AG04449 (cell line): ENCODE data around the gene CEP44.
"Not testable (repeated sequence)": the region's sequence is repeated elsewhere in the genome, so short reads cannot be mapped to it uniquely, and the experiment has no call there.

Experiments used
- CTCF ChIA-PET: fragments of 350-600 bp; formaldehyde crosslinking; extraction: SDS; loops from one replicate; lab custom pipeline; 2021; ENCODE audit warnings: antibody characterized with exemption; lab: Yijun Ruan, JAX
- POLR2A ChIA-PET: fragments of 400-600, 350-600 bp; formaldehyde crosslinking; extraction: SDS; loops from one replicate; lab custom pipeline; 2020; ENCODE audit warnings: antibody characterized with exemption, inconsistent platforms; lab: Yijun Ruan, JAX
- DNase-seq: peaks from one replicate; pipeline ENCODE4 v3.0.0-alpha.2; 2010; ENCODE audit warnings: low read depth, low spot score
- H3K4me3 ChIP-seq: 2 replicates; pipeline ENCODE4 v1.5.1; 2011; ENCODE audit warnings: low read depth, mild to moderate bottlenecking, control low read depth, low read length
- CTCF ChIP-seq: IDR thresholded peaks from one replicate; pipeline ENCODE4 v1.5.1; 2011; ENCODE audit warnings: mild to moderate bottlenecking, moderate library complexity, low read length, control low read depth, inconsistent platforms; ENCODE audit not compliant: insufficient read depth; ENCODE audit errors: missing control alignments

CEP44 gene

GRCh38 chr4:174260099-174260498 lies 23.6 kb upstream of the CEP44 start:
- no peak for TF ChIP-seq CTCF
- peak; percentile 34 for DNase-seq
- H3K4me3 ChIP-seq: no peak overlapping the region
- POLR2A ChIA-PET: no interaction called here
- CTCF ChIA-PET: interaction anchor here (1.2 kb wide), 1 partner anchor 38 kb away, joined by 3 read pairs; no protein-coding TSS in a partner anchor

- H3K4me3 ChIP-seq, POLR2A ChIA-PET, DNase-seq, CTCF ChIA-PET: not testable (repeated sequence)
Observed at GRCh38 chr4:174261432-174261831, 22.3 kb upstream of the CEP44 start.

- no peak for TF ChIP-seq CTCF
- POLR2A ChIA-PET: no interaction called here
- no peak for DNase-seq
- H3K4me3 ChIP-seq: no peak overlapping the region
- CTCF ChIA-PET: no interaction called here
Observed at GRCh38 chr4:174262624-174263444, 20.9 kb upstream of the CEP44 start.

GRCh38 chr4:174263445-174263736 lies 20.3 kb upstream of the CEP44 start:
- POLR2A ChIA-PET: no interaction called here

GRCh38 chr4:174265916-174266315 lies 17.8 kb upstream of the CEP44 start:
- DNase-seq: no peak
- no peak overlapping the region for H3K4me3 ChIP-seq
- ChIA-PET CTCF (no interaction called here), POLR2A (no interaction called here)
- no peak for TF ChIP-seq CTCF

More at GRCh38 chr4:174263445-174263736, 20.3 kb upstream of the CEP44 start:
- TF ChIP-seq CTCF: no peak
- DNase-seq: no peak
- no peak overlapping the region for H3K4me3 ChIP-seq
- CTCF ChIA-PET: no interaction called here

GRCh38 chr4:174266416-174266815 lies 17.3 kb upstream of the CEP44 start:
- H3K4me3 ChIP-seq: no peak overlapping the region
- DNase-seq: no peak
- ChIA-PET POLR2A (no interaction called here), CTCF (interaction anchor here (0.9 kb wide), 1 partner anchor 44 kb away, joined by 4 read pairs; no protein-coding TSS in a partner anchor)
- TF ChIP-seq CTCF: no peak

- no peak overlapping the region for H3K4me3 ChIP-seq
- TF ChIP-seq CTCF: no peak
- ChIA-PET CTCF (no interaction called here), POLR2A (no interaction called here)
- no peak for DNase-seq
Observed at GRCh38 chr4:174273930-174274329, 9.8 kb upstream of the CEP44 start.
